Fibroblast of pulmonary artery (primary cell): ENCODE measurements around the gene XRCC1.

ENCODE experiments used
- DNase-seq: peaks from one replicate; pipeline ENCODE4 v3.0.0-alpha.2; 2010; ENCODE audit warnings: low read depth
- H3K4me3 ChIP-seq: replicated peaks from 2 replicates; pipeline ENCODE4 v1.5.1; 2011; ENCODE audit warnings: low read depth, mild to moderate bottlenecking, control low read depth, low read length, moderate library complexity
- TF ChIP-seq, protein P1 (sequence below): IDR thresholded peaks from 2 replicates; pipeline ENCODE4 v1.5.1; 2011; ENCODE audit warnings: mild to moderate bottlenecking, control low read depth, low read length, inconsistent platforms; ENCODE audit errors: missing control alignments

The XRCC1 gene

DNA sequence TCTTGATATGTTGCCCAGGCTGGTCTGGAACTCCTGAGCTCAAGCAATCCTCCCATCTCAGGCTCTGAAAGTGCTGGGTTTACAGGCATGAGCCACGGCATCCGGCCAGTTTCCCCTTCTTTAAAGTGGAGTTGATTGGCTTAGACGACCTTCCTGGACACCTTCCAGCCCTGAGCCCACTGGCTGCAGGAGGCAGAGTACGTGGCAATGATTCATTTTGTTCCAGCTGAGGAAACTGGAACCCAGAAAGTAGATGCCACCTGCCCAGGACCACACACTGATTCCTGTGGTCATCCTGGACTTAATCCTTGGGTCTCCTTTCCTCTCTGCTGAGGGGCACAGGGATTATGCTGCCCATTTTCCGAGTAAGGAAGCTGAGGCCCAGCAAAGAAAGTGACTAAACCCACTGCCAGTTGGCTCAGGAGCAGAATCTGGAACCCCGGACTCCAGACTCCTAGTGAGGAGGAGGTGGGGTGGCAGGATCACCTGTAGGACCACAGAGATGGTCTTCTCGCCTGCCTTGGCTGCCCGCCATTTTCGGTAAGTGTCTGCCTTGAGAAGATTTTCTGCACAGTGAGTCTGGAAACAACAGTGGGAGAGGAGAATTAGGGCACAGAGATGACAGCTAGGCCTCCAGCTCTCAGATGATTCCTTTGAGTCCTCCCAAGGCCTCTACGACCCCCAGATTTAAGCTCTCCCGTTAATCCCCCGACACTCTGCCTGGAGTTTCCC, 737 bp downstream of the XRCC1 start:
- DNase-seq = no peak
- H3K4me3 ChIP-seq = peak overlapping the region; percentile 99
- TF ChIP-seq, protein P1, sequence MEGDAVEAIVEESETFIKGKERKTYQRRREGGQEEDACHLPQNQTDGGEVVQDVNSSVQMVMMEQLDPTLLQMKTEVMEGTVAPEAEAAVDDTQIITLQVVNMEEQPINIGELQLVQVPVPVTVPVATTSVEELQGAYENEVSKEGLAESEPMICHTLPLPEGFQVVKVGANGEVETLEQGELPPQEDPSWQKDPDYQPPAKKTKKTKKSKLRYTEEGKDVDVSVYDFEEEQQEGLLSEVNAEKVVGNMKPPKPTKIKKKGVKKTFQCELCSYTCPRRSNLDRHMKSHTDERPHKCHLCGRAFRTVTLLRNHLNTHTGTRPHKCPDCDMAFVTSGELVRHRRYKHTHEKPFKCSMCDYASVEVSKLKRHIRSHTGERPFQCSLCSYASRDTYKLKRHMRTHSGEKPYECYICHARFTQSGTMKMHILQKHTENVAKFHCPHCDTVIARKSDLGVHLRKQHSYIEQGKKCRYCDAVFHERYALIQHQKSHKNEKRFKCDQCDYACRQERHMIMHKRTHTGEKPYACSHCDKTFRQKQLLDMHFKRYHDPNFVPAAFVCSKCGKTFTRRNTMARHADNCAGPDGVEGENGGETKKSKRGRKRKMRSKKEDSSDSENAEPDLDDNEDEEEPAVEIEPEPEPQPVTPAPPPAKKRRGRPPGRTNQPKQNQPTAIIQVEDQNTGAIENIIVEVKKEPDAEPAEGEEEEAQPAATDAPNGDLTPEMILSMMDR = no peak

DNA sequence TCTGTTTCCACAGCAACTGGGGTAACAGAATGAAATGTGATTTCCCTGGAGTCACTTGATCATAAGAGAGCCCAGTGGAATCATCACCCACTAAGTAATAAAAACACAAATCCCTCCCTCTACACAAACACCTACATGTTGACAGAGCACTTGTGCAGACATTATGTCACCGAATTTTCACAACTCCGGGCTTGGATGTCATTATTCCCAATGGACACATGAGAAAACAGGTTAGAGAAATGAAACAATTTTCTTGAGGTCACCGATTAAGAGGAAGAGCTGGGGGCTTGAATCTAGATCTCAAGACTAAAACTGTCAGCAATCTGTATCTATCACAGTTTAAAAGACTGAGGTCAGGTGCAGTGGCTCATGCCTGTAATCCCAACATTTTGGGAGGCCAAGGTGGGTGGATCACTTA, 3.1 kb downstream of the XRCC1 start:
- no peak for DNase-seq

DNA sequence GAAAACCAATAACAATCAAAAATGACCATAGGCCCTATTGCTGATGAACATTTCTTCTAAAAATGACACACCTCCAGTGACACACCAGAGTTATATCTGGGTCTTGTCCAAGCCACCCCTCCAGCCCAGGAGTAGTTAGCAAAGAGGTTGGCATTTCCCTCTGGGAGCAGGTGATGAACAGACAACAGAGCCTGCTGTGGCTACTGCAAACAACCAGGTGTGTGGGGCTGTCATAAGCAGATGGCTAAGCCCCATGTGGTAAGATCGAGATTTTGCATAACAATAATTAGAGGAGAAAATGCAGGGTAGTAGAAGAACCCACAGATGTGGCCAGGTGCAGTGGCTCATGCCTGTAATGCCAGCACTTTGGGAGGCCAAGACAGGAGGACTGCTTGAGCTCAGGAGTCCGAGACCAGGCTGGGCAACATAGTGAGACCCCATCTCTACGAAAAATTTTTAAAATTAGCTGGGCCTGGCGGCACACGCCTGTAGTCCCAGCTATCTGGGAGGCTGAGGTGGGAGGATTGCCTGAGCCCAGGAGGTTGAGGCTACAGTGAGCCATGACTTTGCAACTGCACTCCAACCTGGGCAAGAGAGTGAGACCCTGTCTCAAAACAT, 5.0 kb downstream of the XRCC1 start:
- TF ChIP-seq, protein P1 = no peak
- no peak for DNase-seq
- H3K4me3 ChIP-seq = no peak overlapping the region

More for the DNA sequence above, 3.1 kb downstream of the XRCC1 start:
- no peak overlapping the region for H3K4me3 ChIP-seq
- TF ChIP-seq, protein P1 = no peak

DNA sequence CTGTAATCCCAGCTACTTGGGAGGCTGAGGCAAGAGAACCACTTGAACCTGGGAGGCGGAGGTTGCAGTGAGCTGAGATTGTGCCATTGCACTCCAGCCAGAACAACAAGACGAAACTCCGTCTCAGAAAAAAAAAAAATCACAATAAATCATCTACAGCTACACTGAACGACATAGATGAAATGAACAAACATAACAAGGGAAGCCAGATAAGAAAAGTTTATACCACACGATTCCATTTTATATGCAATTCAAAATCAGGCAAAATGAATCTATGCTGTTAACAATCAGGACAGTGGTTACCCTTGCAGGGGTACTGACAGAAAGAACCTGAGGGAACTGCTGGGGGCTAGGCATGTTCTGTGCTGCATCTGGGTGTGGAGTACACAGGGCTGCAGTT, 5.7 kb downstream of the XRCC1 start:
- TF ChIP-seq, protein P1 = no peak
- no peak overlapping the region for H3K4me3 ChIP-seq
- DNase-seq = no peak

DNA sequence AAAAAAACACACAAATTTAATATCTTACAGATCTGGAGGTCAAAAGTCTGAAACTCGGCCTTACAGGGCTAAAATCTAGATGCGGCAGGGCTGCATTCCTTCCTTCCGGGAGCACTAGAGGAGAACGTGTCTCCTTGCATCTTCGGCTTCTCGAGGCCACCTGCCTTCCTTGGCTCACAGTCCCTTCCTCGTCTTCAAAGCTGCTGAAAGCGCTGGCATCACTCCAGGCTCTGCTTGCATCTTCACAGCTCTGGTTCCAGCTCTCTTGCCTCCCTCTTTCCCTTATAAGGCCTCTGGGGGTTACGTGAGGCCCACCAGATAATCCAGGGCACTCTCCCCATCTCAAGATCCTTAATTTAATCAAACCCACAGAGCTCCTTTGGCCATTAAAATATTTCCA, 10.5 kb downstream of the XRCC1 start:
- no peak for DNase-seq
- TF ChIP-seq, protein P1 = no peak
- H3K4me3 ChIP-seq = no peak overlapping the region

DNA sequence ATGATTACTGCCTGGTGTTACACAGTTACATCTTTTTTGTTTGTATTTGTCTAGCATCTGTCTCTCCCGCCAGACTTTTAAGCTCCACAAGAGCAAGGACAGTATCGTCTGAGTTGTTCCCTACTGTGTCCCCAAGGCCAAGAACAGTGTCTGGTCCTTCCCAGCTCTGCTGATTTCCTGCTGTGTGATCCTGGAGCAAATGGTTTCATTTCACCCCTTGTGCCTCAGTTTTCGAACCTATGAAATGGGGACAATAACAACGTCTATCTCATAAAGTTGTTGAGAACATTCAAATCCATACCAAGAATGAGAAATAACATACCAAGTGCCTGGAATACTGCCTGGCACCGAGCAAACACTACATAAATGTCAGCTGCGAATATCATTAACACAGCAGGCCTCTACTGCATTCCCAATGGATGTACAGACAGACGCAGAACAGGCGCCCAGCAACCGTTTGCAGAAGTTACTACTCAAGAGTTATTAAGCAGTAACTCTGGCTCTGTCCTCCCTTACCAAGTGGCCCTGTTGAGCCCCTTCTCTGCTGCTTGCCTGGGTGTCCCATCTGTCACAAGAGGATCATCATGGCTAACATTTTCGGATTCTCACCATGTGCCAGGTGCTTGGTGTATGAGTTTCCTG, 11.4 kb downstream of the XRCC1 start:
- TF ChIP-seq, protein P1 = no peak
- no peak overlapping the region for H3K4me3 ChIP-seq
- no peak for DNase-seq
